ENCODE data around the gene ZMIZ1. TPM values are rescaled to one million over a fixed set of nuclear protein-coding genes. Genes with fewer than 3 reads are reported as not detected.

The ZMIZ1 gene
- total and polyA plus RNA-seq, 4 donors = 18.3 to 80.2 (median 42.6) TPM

DNA sequence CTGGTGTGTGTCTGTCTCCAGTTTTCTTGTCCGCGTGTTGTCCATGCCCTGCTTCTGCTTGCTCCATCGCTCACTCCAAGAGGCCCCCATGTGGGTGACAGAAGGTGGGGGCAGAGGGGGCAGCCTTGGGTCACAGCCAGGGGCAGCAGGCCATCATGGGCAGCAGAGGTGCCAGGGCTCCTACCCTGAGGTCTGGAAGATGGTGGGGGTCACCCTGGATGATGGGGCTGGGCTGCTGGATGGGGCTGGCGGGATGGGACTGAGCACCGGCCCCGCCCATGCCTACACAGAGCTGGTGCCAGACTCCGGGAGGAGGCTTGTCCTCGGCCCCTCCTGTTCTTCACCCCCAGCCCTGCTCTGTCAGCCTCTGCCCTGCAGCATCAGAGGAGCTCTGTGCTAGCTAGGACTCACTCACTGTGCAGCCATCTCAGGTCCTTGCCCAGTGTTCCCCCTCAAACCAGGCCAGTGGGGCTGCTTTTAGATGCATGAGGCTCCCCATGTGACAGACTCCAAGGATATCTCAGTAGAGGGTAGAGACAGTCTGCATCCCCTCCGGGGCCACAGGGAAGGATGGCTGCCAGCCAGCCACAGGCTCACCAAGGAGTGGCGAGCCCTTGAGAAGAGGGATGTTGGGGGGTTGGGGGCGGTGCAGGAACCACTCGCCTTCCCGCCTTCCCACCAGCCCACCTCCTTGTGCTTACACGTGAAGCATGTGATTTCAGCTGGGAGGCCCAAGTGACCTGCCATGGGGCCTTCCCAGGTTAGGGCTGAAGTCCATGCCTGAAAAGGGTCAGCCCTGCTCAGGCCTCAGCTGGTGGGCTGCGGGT is 243.0 kb downstream of the ZMIZ1 start:
- Histone ChIP-seq H3K4me1 (ENCODE audit: control insufficient read depth in 5 of 5, insufficient read depth in 5 of 5, low read length in 5 of 5) (no peaks in the 10 kb centered on the region), H3K9me3 (ENCODE audit: control insufficient read depth in 4 of 4, insufficient read depth in 3 of 4, low read length in 3 of 4) (no peaks in the 10 kb centered on the region), H3K27me3 (ENCODE audit: control insufficient read depth in 3 of 3, insufficient read depth in 3 of 3, low read length in 2 of 3) (no peaks in the 10 kb centered on the region), H3K4me3 (no peak overlapping the region), H3K36me3 (ENCODE audit: control insufficient read depth in 4 of 4, insufficient read depth in 4 of 4, low read length in 4 of 4) (peaks cover 18 to 77% (median 31%) of the 10 kb centered on the region in 4 donors), H3K27ac (ENCODE audit: low read depth in 1 of 2, low read length in 1 of 2) (no peak overlapping the region), H3K9ac (ENCODE audit: insufficient read depth in 1 of 2, low read length in 2 of 2) (no peak overlapping the region)
- ATAC-seq (ENCODE audit: insufficient read depth, low FRiP score) (no peak), DNase-seq (no peak)
- no peak for TF ChIP-seq CTCF (IDR thresholded peaks at IDR 0.05; ENCODE audit: control extremely low read depth, extremely low read depth)
- 84 to 89% methylated on average over 15 of the region's 15 CpGs for WGBS, 2 donors

- no peaks in the 10 kb centered on the region for H3K27me3 ChIP-seq (ENCODE audit: control insufficient read depth in 3 of 3, insufficient read depth in 3 of 3, low read length in 2 of 3)
- no peak overlapping the region for H3K4me3 ChIP-seq
- no peak for TF ChIP-seq CTCF (IDR thresholded peaks at IDR 0.05; ENCODE audit: control extremely low read depth, extremely low read depth)
- H3K9me3 ChIP-seq (ENCODE audit: control insufficient read depth in 4 of 4, insufficient read depth in 3 of 4, low read length in 3 of 4) = no peaks in the 10 kb centered on the region
- peaks cover 0 to 8% (median 2%) of the 10 kb centered on the region in 5 donors for H3K4me1 ChIP-seq (ENCODE audit: control insufficient read depth in 5 of 5, insufficient read depth in 5 of 5, low read length in 5 of 5)
- WGBS, 2 donors = 94 to 95% methylated on average over 22 of the region's 22 CpGs
- H3K9ac ChIP-seq (ENCODE audit: insufficient read depth in 1 of 2, low read length in 2 of 2) = no peak overlapping the region
- H3K27ac ChIP-seq (ENCODE audit: low read depth in 1 of 2, low read length in 1 of 2) = no peak overlapping the region
- H3K36me3 ChIP-seq (ENCODE audit: control insufficient read depth in 4 of 4, insufficient read depth in 4 of 4, low read length in 4 of 4) = peaks cover 16 to 68% (median 27%) of the 10 kb centered on the region in 4 donors
- DNase-seq (no peak), ATAC-seq (ENCODE audit: insufficient read depth, low FRiP score) (no peak)
Observed at GRCh38 chr10:79312601-79313187, 243.9 kb downstream of the ZMIZ1 start.

DNA sequence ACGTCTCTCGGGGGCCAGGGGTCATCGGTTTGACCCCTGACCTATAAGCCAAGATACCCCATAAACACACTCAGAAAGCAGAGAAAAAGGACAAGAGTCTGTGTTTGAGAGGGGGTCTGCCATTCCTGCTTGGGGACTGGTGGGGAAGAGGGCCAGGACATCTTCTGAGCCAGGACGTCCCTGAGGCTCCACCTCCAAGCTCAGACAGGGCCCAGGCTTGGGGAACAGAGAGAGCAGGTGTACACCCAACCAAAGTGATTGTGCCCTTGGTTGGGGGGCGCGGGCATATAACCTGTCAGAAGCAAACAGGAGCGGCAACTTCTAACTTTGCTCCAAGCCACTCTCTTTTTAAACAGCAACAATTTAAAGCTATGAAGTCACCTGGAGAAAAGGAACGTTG is 244.6 kb downstream of the ZMIZ1 start:
- H3K27ac ChIP-seq (ENCODE audit: low read depth in 1 of 2, low read length in 1 of 2) = no peak overlapping the region
- H3K36me3 ChIP-seq (ENCODE audit: control insufficient read depth in 4 of 4, insufficient read depth in 4 of 4, low read length in 4 of 4) = peaks cover 10 to 62% (median 23%) of the 10 kb centered on the region in 4 donors
- WGBS, 2 donors = 85 to 88% methylated on average over 8 of the region's 8 CpGs
- DNase-seq (no peak), ATAC-seq (ENCODE audit: insufficient read depth, low FRiP score) (no peak)
- H3K4me1 ChIP-seq (ENCODE audit: control insufficient read depth in 5 of 5, insufficient read depth in 5 of 5, low read length in 5 of 5) = peaks cover 0 to 12% (median 3%) of the 10 kb centered on the region in 5 donors
- no peak for TF ChIP-seq CTCF (IDR thresholded peaks at IDR 0.05; ENCODE audit: control extremely low read depth, extremely low read depth)
- H3K9me3 ChIP-seq (ENCODE audit: control insufficient read depth in 4 of 4, insufficient read depth in 3 of 4, low read length in 3 of 4) = no peaks in the 10 kb centered on the region
- H3K9ac ChIP-seq (ENCODE audit: insufficient read depth in 1 of 2, low read length in 2 of 2) = no peak overlapping the region
- no peak overlapping the region for H3K4me3 ChIP-seq
- H3K27me3 ChIP-seq (ENCODE audit: control insufficient read depth in 3 of 3, insufficient read depth in 3 of 3, low read length in 2 of 3) = no peaks in the 10 kb centered on the region

Measured in lung (tissue), 12 donors.